Measurements from ENCODE around the gene CAPN1. TPM values are rescaled to one million over a fixed set of nuclear protein-coding genes. Genes with fewer than 3 reads are reported as not detected.
"Not testable (repeated sequence)": the region's sequence is repeated elsewhere in the genome, so short reads cannot be mapped to it uniquely, and the experiment has no call there.

CAPN1 gene
- total RNA-seq (2014; rRNA removed; shearing (Covaris generic)) = 40.5 and 54.5 TPM in 2 replicates
- polyA plus RNA-seq (2015; cell fraction: cytosol; rRNA removed) = 127 and 171 TPM in 2 replicates
- 66.9 and 93.9 TPM in 2 replicates for polyA plus RNA-seq (2015; cell fraction: nucleus; rRNA removed)

DNA sequence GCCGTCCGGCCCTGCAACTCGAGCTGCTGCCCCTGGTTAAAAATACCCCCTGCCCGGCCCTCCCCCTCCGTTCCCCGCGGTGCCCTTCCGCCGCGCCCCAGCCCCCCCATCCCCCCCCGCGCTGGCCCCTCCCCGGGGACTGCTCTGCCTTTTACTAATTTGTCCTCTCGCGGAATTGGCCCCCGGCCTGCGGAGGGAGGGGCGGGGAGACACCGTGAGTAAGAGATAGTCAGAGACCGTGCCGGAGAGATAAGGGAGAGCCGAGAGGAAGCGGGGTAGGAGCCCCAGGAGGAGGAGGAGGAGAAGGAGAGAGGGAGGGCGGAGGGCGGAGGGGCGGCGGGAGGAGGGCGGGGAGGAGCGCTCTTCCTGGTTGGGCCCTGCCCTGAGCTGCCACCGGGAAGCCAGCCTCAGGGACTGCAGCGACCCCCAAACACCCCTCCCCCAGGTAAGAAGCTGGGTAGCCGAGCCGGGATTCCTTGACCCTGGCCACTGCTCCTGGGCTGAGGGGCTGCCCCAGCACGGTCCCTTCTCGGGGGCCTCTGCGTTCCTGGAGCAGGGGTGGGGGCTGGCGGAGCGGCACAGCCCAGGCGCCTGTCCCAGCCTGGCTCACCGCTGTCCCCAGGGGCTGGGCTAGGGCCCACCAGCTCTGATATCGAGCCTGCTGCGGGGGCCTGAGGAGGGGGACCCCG, at the start of gene CAPN1:
TSS of gene CAPN1 (plus strand) at position 360 of the 689 bp plus-strand sequence. CDS start 774 bp downstream, outside the sequence.
- in situ Hi-C loops (cut with HindIII; ENCODE audit: low pct_unique_long_range_greater_than_20kb, low sequenced_read_pairs) = no loop called here
- DNase-seq (ENCODE audit: low read depth, low spot score) = peak; percentile 59

DNA sequence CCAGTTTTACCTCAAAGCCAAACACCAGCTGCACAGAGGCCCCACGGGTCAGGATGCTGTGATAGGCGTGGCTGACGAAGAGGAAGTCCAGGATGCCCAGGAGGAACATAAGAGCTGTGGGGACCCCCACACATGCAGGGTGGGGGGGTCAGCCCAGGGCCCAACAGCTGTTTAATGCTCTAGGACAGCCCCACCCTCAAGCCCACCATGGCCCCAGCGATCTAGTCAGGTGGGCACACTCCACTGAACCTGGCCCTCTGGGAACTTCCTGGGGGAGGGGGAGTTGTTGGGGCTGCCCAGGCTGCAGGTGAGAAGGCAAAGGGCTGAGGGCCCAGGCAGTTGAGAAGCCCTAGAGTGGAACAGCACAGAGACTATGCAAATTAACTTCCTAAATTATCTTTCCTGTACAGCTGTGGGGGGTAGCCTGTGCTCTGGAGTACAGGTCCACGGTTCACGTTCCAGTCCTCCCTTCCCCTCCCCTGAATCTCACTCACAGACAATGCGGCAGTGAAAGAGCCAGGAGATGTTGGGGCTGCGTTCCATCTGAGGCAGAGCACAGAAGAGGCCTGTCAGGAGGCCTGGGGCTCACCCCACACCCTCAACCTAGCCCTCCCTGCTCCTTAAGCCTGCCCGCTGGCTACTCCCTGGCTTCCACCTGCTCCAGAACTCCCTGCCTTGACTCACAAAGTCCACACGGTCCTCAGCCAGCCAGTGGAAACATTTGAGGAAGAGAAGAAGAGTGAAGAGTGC, 49.3 kb upstream of the CAPN1 start:
- no peak for DNase-seq (ENCODE audit: low read depth, low spot score)
- in situ Hi-C loops (cut with HindIII; ENCODE audit: low pct_unique_long_range_greater_than_20kb, low sequenced_read_pairs) = no loop called here

DNA sequence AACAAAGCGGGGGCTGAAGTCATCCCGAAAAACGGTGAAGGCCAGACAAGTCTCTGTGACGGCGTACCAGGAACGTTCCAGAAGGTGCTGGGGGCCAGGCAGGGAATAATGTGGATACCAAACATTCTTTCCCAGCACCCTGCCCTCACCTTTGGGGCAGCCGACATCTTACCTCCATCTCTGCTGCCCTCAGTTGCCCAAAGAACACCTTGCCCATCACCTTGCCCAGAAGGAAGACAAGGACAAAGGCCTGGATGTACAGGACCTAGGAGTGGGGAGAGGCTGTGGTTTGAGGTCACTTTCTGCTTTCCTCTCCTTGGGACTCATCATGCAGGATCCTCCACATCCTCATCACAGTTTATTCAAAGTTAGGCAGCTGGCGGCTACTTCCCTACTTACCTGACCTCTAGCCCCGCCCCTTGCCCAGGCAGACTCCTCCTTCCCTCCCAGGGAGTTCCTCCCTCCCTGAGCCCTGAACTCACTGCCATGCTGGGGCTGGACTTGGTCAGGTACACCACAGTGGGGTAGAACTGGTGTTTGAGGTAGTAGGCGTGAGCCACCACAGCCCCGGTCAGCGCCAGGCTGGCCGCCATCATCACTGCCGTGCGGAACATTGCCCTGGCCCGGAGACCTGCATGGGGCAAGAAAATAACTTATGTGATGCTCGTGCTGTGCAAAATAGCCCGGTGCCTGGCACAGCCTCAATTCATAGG, 48.6 kb upstream of the CAPN1 start:
- in situ Hi-C loops (cut with HindIII; ENCODE audit: low pct_unique_long_range_greater_than_20kb, low sequenced_read_pairs) = no loop called here
- peak; percentile 34 for DNase-seq (ENCODE audit: low read depth, low spot score)

DNA sequence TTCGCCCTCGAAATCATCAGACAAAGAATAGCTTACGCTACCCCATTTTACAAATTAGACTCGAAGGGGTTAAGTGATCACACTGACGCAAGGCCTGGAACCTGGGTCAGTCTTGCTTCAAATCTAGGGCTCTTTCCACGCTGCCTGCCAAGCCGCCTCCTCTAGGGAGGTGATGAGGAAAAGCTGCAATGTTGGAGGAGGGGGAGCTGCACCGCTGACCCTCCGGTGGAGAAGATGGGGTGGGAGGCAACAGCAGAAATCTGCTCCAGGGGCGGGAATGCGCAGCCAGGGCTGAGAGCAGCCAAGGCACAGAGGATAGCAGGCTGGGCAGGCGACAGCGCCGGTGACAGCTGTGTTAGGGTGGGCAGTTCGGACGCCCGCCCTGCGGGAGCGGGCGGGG, 48.0 kb upstream of the CAPN1 start:
- in situ Hi-C loops (cut with HindIII; ENCODE audit: low pct_unique_long_range_greater_than_20kb, low sequenced_read_pairs) = no loop called here
- no peak for DNase-seq (ENCODE audit: low read depth, low spot score)

DNA sequence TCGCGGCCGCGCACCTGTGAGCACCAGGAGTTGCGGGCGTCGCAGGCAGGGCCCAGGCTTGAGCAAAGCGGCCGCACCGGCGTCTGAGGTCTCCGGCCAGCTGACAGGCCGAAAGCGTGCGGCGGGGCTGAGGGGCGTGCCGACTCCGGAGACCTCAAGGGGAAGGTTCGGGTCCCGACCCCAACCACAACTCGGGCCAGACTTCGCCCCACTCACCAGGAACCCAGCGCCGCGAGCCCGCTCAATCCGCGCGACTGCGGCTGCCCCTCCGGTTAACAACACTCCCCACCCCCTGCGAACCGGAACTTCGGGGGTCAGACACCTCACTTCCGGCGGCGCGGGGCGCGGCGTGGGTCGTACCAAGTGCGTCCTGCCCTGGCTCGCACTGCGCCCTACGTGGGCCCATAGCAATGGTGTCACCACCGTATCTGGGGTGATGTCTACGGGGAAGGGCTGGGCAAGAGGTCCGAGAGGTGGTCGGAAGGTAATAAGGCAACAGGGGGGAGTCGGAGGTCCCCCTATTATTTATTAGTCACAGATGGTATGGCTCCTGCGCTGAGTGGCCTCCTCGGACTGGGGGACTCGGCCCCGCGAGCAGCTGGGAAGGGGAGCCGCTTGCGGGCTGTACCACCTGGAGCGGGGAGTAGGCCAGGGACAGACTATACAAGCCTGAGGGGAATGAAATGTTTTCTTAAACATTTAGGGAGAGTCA, 47.3 kb upstream of the CAPN1 start, which contains the start of gene SYVN1:
TSS of gene SYVN1 (minus strand) at position 280 of the 712 bp plus-strand sequence. CDS start 918 bp downstream, outside the sequence.
- DNase-seq (ENCODE audit: low read depth, low spot score) = peak; percentile 81
- in situ Hi-C loops (cut with HindIII; ENCODE audit: low pct_unique_long_range_greater_than_20kb, low sequenced_read_pairs) = no loop called here

DNA sequence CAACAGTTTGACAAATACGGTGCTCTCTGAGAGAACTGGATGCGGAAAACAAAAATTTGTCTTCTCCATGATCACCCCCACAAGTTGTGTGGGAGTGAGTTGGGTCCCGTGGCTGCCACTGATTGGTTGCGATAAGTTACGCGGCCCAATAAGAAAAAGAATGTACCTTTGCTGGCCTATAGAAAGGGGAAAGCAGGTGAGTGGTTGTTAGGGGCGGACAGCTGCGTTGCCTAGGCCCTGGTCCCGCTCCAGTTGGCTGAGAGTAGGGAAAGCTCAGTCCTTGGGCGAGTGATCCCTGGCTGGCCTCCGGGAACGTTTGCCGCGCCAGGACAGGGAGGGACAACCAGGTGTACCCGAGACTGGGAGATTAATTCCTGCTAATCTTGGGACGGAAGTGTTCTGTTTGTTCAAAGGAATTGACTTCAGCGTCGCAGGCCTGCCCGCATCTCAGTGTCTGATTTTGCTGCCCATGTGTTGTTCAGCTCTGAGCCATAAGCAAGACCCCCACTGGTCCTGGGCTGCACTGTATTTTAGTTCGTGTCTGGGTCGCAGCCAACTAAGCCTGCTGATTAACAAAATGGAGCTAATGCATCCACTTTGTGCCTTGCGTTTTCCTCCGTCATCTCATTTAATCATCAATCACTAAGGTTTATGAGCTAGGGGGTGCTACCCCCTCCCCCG, 46.6 kb upstream of the CAPN1 start:
- in situ Hi-C loops (cut with HindIII; ENCODE audit: low pct_unique_long_range_greater_than_20kb, low sequenced_read_pairs) = no loop called here
- peak; percentile 95 for DNase-seq (ENCODE audit: low read depth, low spot score)

DNA sequence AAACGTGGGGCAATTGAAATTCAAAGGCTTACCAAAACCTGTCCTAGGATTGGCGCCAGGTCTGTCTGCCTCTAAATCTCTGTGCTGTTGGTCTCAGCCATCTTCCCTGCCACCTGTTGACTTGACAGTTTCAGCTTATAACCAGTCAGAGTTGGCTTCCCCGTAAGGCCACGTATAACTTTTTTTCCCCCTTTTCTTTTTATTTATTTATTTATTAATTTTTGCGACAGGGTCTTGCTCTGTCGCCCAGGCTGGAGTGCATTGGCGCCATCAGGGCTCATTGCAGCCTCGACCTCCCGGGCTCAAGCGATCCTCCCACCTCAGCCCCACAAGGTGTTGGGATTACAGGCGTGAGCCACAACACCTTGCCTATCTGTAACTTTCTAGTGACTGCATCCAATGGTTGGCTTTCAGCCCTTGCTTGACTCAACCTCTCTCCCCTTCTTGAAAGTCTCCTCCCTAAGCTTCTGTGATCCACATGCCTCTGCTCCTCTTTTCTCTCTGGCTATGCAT, 46.0 kb upstream of the CAPN1 start:
- no peak for DNase-seq (ENCODE audit: low read depth, low spot score)
- in situ Hi-C loops (cut with HindIII; ENCODE audit: low pct_unique_long_range_greater_than_20kb, low sequenced_read_pairs) = no loop called here

DNA sequence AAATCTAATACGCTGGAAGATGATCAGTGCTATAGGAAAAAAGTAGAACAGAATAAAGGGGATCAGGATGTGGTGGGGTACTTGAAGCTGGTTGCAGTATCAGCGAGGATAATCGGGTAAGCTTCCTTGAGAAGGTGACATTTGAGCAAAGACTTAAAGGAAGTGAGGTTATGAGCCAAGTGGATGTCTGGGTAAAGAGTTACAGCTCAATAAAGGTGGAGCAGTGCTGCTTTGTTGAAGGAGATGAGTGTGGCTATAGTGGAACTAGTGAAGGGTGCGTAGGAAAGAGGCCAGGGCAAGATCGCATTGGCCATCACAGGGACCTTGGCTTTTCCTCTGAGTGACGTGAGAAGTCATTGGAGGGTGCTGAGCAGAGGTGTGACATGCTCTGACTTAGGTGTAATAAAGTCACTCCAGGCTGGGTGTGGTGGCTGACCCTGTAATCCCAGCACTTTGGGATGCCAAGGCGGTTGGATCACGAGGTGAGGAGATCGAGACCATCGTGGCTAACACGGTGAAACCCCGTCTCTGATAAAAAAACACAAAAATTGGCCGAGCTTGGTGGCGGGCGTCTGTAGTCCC, 45.1 kb upstream of the CAPN1 start:
- DNase-seq (ENCODE audit: low read depth, low spot score) = no peak
- in situ Hi-C loops (cut with HindIII; ENCODE audit: low pct_unique_long_range_greater_than_20kb, low sequenced_read_pairs) = no loop called here

DNA sequence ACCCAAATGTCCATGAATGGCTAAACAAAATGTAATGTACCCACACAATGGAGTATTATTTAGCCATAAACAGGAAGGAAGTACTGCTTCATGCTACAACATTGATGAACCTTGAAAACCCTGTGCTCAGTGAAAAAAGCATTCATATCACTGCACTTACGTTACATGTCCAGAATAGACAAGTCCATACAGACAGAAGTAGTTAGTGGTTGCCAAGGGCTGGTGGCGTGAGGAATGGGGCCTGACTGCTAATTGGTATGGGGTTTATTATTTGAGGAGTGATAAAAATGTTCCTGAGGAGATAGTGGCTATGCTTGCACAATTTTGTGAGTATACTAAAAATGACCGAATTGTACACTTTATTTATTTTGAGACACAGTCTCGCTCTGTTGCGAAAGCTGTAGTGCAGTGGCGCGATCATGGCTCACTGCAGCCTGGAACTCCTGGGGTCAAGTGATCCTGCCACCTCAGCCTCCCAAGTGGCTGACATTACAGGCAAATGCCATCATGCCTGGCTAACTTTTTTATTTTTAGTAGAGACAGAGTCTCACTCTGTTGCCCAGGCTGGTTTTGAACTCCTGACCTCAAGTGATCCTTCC, 39.7 kb upstream of the CAPN1 start:
- in situ Hi-C loops (cut with HindIII; ENCODE audit: low pct_unique_long_range_greater_than_20kb, low sequenced_read_pairs) = no loop called here
- no peak for DNase-seq (ENCODE audit: low read depth, low spot score)

DNA sequence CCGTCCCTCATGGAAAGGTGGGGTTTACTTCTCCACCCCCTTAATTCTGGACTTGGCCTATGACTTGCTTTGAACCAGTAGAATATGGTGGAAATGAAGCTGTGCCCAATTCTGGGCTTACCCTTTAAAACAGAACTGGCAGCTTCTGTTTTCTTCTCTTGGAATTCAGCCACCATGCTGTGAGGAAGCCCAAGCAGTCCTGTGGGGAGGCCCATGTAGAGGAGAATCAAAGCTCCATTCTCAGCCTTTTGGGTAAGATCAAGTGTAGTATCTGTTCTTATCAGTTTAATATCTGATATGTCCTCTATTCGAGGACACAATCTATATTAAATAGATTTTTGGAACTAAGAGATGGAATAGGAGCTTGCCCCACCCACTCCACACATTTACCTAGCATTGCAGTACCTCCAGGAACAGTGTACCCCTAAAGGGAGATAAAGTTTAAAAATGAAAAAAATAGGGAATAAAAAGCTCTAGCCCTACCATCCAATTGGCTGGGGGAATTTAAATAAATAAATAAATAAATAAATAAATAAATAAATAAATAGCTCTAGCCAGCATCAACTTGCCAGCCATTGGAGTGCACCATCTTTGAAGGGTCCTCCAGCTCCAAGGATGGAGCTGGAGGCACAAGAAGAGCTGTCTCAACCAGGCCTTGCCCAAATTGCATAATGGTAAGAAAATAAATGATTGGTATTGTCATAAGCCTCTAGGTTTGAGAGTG, 34.2 kb upstream of the CAPN1 start:
- in situ Hi-C loops (cut with HindIII; ENCODE audit: low pct_unique_long_range_greater_than_20kb, low sequenced_read_pairs) = no loop called here
- no peak for DNase-seq (ENCODE audit: low read depth, low spot score)

DNA sequence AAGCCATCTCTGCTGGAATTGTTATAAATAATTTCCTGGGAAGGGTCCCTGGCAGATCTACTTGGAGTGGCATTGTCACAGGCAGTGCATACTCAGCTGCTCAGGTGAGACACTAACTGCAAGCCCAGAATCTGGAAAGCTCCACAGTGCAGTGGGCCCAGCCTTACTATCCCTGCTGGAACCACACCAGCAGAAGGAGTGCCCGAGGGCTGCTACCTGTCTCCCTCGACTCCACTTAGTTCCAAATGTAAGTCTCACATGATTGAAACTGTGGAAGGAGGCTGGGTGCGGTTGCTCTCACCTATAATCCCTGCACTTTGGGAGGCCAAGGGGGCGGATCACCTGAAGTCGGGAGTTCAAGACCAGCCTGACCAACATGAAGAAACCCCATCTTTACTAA, 33.1 kb upstream of the CAPN1 start:
- in situ Hi-C loops (cut with HindIII; ENCODE audit: low pct_unique_long_range_greater_than_20kb, low sequenced_read_pairs) = no loop called here
- DNase-seq (ENCODE audit: low read depth, low spot score) = no peak

DNA sequence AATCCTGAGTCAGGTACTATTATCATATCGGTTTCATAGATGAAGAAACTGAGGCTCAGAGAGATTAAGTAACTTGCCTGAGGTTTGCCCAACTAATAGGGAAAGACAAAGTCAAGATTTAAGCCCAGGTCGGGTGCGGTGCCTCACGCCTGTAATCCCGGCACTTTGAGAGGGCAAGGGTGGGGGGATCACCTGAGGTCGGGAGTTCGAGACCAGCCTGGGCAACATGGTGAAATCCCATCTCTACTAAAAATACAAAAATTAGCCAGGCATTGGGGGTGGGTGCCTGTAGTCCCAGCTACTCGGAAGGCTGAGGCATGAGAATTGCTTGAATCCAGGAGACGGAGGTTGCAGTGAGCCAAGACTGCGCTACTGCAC, 31.6 kb upstream of the CAPN1 start:
- in situ Hi-C loops (cut with HindIII; ENCODE audit: low pct_unique_long_range_greater_than_20kb, low sequenced_read_pairs); DNase-seq (ENCODE audit: low read depth, low spot score): not testable (repeated sequence)

DNA sequence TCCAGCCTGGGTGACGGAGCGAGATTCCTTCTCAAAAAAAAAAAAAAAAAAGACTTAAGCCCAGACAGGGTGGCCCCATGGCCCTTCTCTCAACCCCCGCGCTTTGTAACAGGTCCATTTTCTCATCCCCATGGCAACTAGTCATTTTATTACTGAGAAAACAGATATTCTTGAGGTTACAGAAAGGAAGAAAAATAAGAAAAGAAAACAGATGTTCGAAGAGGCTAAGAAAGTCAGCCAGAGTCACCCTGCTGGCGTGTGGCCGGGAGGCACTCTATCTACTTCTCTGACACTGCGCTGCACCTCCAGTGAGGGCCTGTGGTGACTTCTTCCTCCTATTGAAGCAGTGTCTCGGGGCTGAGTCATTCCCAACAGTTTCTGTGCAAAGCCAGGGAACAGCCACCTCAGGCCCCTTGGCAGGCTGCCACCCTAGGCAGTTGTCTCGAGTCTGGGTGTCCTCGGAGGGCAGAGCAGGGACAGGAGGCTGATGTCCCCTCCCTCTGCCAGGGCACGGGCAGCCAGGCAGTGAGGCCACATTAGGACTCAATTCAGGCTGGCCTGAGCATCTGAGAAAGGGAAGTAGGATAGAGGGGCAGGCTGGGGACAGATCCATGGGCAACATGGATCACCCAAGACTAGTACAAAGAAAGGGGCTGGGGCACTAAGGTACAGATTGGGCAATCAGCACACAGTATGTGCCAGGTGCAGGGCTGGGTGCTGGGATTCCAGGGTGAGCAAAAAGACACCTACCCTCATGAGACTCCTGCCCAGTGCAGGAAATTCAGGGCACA, 31.0 kb upstream of the CAPN1 start:
- in situ Hi-C loops (cut with HindIII; ENCODE audit: low pct_unique_long_range_greater_than_20kb, low sequenced_read_pairs) = no loop called here
- DNase-seq (ENCODE audit: low read depth, low spot score) = peak; percentile 4

DNA sequence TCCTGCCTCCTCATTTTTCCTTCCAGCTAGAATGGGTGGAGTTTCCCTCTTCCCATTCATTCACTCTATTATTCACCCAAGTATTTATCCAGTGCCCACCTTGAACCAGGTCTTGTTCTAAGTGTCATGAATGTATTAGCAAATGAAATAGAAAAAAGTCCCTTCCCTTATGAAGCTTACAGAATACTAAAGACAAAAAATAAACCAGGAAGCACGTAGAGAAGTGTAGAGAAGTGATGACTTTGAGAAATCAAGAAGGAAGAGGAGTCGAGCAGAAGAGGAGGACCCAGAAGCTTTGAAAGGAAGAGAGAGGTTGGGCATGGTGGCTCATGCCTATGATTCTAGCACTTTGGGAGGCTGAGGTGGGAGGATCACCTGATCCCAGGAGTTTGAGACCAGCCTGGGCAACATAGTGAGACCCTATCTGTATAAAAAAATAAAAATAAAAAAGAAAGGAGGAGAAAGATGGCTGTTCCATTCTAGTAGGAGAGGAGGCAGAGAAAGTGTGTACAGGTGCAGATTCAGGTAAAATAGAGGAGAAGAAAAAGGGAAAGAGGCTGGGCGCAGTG, 30.3 kb upstream of the CAPN1 start:
- in situ Hi-C loops (cut with HindIII; ENCODE audit: low pct_unique_long_range_greater_than_20kb, low sequenced_read_pairs) = no loop called here
- no peak for DNase-seq (ENCODE audit: low read depth, low spot score)

DNA sequence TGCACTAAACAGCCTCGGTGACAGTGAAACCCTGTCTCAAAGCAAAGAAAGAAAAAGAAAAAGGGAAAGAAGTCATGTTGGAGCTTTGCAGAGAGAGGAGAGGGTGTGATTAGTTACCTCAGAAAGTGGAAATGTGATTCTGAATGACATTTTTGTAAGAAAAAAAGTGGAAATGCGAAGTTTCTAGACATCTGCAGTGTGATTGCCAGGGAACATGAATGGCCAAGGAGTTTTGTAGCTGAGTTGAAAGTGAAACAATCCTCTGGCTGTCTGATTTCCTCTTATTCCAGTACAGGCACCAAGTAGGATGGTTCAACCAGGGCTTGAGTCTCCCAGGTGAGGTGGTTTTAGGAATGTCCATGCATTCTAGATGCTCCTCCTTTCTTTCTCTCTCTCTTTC, 29.6 kb upstream of the CAPN1 start:
- no peak for DNase-seq (ENCODE audit: low read depth, low spot score)
- in situ Hi-C loops (cut with HindIII; ENCODE audit: low pct_unique_long_range_greater_than_20kb, low sequenced_read_pairs) = no loop called here
